Endodermal cell (in vitro differentiated cells): ENCODE measurements around the gene MYOF. TPM values are rescaled to one million over a fixed set of nuclear protein-coding genes. Genes with fewer than 3 reads are reported as not detected.

Source experiments
- DNase-seq: peaks from one replicate; pipeline ENCODE4 v3.0.0-alpha.2; 2017
- H3K27ac ChIP-seq: 2 replicates; pipeline ENCODE4 v1.5.1; 2013; ENCODE audit warnings: mild to moderate bottlenecking, low read depth, low read length, moderate library complexity
- H3K27me3 ChIP-seq: 2 replicates; pipeline ENCODE4 v1.6.1; 2013; ENCODE audit warnings: mild to moderate bottlenecking, low read length, moderate library complexity; ENCODE audit not compliant: insufficient read depth, control insufficient read depth, poor library complexity, severe bottlenecking
- H3K36me3 ChIP-seq: 2 replicates; pipeline ENCODE4 v1.7.0; 2013; ENCODE audit warnings: mild to moderate bottlenecking, low read length, moderate library complexity; ENCODE audit not compliant: control insufficient read depth, insufficient read depth
- H3K4me1 ChIP-seq: one replicate; pipeline ENCODE4 v1.7.0; 2013; ENCODE audit warnings: low read length; ENCODE audit not compliant: control insufficient read depth, insufficient read depth
- H3K4me3 ChIP-seq: 2 replicates; pipeline ENCODE4 v1.5.1; 2013; ENCODE audit warnings: mild to moderate bottlenecking, low read length, moderate library complexity
- H3K9ac ChIP-seq: 2 replicates; pipeline ENCODE4 v1.6.1; 2013; ENCODE audit warnings: mild to moderate bottlenecking, low read length, moderate library complexity; ENCODE audit not compliant: poor library complexity, severe bottlenecking; ENCODE audit errors: extremely low read depth
- H3K9me3 ChIP-seq: 2 replicates; pipeline ENCODE4 v1.6.1; 2013; ENCODE audit warnings: mild to moderate bottlenecking, low read length, moderate library complexity; ENCODE audit not compliant: control insufficient read depth
- H3K27ac Mint-ChIP-seq: 2 replicates; pipeline ENCODE4 v1.8.0; 2020; ENCODE audit warnings: mixed read lengths
- H3K27me3 Mint-ChIP-seq: 2 replicates; pipeline ENCODE4 v1.8.0; 2021; ENCODE audit warnings: mild to moderate bottlenecking, mixed read lengths; ENCODE audit not compliant: insufficient read depth
- H3K36me3 Mint-ChIP-seq: 2 replicates; pipeline ENCODE4 v1.8.0; 2020; ENCODE audit warnings: low read depth, mixed read lengths
- H3K4me1 Mint-ChIP-seq: 2 replicates; pipeline ENCODE4 v1.8.0; 2020; ENCODE audit warnings: mixed read lengths
- H3K4me3 Mint-ChIP-seq: 2 replicates; pipeline ENCODE4 v1.8.0; 2020; ENCODE audit warnings: mild to moderate bottlenecking, moderate library complexity, mixed read lengths
- H3K9me3 Mint-ChIP-seq: 2 replicates; pipeline ENCODE4 v1.8.0; 2020; ENCODE audit warnings: mild to moderate bottlenecking, mixed read lengths
- CTCF ChIP-seq: fragments of 200-600 bp; sonication (generic); conservative IDR thresholded peaks from 2 replicates; pipeline ENCODE4 v1.5.0; 2021; ENCODE audit warnings: antibody characterized with exemption, mild to moderate bottlenecking
- WGBS, 2 experiments: methylation state at CpG; one replicate each; pipeline versions ENCODE4 v1.1.5 to v1.1.7; 2013; ENCODE audit warnings: missing lambda C conversion rate in 2 of 2, mixed read lengths in 1 of 2; ENCODE audit not compliant: insufficient coverage in 1 of 2, insufficient read length in 1 of 2; 5-methylcytosine and 5-hydroxymethylcytosine counted together
- total RNA-seq, 2 donors: library from RNA; stranded (reverse); fragmentation: NEBNext Ultra II Directional in 1 of 2; extraction: Animal tissue kit (Norgen Biotek cat#: 25700) in 1 of 2; gene quantifications; 2 replicates in 1 of 2; 3 replicates in 1 of 2; pipeline ENCODE4 v1.2.1, GENCODE V29; 2021

The MYOF gene
- total RNA-seq, 2 donors from 2014 or later = 37.4 to 93.8 TPM

GRCh38 chr10:93300288-93300917, 181.7 kb downstream of the MYOF start:
- Histone ChIP-seq H3K4me1 (no peaks in the 10 kb centered on the region), H3K9me3 (peaks cover 28% of the 10 kb centered on the region), H3K27me3 (no peaks in the 10 kb centered on the region), H3K4me3 (no peak overlapping the region), H3K36me3 (peaks cover 25% of the 10 kb centered on the region), H3K9ac (no peak overlapping the region), H3K27ac (no peak overlapping the region)
- no peaks in the 10 kb centered on the region for H3K27me3 Mint-ChIP-seq
- WGBS, 2 experiments = 93 to 96% methylated on average over 7 of the region's 7 CpGs
- H3K4me1 Mint-ChIP-seq = peaks cover 21% of the 10 kb centered on the region
- H3K9me3 Mint-ChIP-seq = peaks cover 27% of the 10 kb centered on the region
- no peak for TF ChIP-seq CTCF
- DNase-seq = no peak
- no peak overlapping the region for H3K4me3 Mint-ChIP-seq
- H3K36me3 Mint-ChIP-seq = peaks cover 61% of the 10 kb centered on the region
- H3K27ac Mint-ChIP-seq = peak overlapping the region; percentile 49

GRCh38 chr10:93299606-93300287, 182.4 kb downstream of the MYOF start:
- no peak for DNase-seq
- 86 to 93% methylated on average over 14 to 18 of the region's 18 CpGs for WGBS, 2 experiments
- Histone ChIP-seq H3K27me3 (no peaks in the 10 kb centered on the region), H3K9ac (no peak overlapping the region), H3K4me1 (no peaks in the 10 kb centered on the region), H3K27ac (no peak overlapping the region), H3K36me3 (peaks cover 25% of the 10 kb centered on the region), H3K4me3 (no peak overlapping the region), H3K9me3 (peaks cover 25% of the 10 kb centered on the region)
- Mint-ChIP-seq H3K4me1 (peaks cover 21% of the 10 kb centered on the region), H3K36me3 (peaks cover 59% of the 10 kb centered on the region), H3K9me3 (peaks cover 20% of the 10 kb centered on the region), H3K27me3 (no peaks in the 10 kb centered on the region), H3K27ac (peak overlapping the region; percentile 45), H3K4me3 (no peak overlapping the region)
- no peak for TF ChIP-seq CTCF

GRCh38 chr10:93299195-93299594, 182.9 kb downstream of the MYOF start:
- H3K36me3 ChIP-seq = peaks cover 19% of the 10 kb centered on the region
- H3K27ac ChIP-seq = no peak overlapping the region
- 79 to 90% methylated on average over 6 of the region's 6 CpGs for WGBS, 2 experiments
- Mint-ChIP-seq H3K4me1 (peaks cover 21% of the 10 kb centered on the region), H3K36me3 (peaks cover 54% of the 10 kb centered on the region), H3K27ac (no peak overlapping the region), H3K4me3 (no peak overlapping the region), H3K9me3 (peaks cover 15% of the 10 kb centered on the region), H3K27me3 (no peaks in the 10 kb centered on the region)
- no peak overlapping the region for H3K9ac ChIP-seq
- H3K27me3 ChIP-seq = no peaks in the 10 kb centered on the region
- H3K4me1 ChIP-seq = no peaks in the 10 kb centered on the region
- H3K9me3 ChIP-seq = peaks cover 20% of the 10 kb centered on the region
- no peak overlapping the region for H3K4me3 ChIP-seq
- no peak for DNase-seq
- no peak for TF ChIP-seq CTCF
